ENCODE data around the gene PRRT1.
"Not testable (repeated sequence)": the region's sequence is repeated elsewhere in the genome, so short reads cannot be mapped to it uniquely, and the experiment has no call there.

Gene PRRT1

DNA sequence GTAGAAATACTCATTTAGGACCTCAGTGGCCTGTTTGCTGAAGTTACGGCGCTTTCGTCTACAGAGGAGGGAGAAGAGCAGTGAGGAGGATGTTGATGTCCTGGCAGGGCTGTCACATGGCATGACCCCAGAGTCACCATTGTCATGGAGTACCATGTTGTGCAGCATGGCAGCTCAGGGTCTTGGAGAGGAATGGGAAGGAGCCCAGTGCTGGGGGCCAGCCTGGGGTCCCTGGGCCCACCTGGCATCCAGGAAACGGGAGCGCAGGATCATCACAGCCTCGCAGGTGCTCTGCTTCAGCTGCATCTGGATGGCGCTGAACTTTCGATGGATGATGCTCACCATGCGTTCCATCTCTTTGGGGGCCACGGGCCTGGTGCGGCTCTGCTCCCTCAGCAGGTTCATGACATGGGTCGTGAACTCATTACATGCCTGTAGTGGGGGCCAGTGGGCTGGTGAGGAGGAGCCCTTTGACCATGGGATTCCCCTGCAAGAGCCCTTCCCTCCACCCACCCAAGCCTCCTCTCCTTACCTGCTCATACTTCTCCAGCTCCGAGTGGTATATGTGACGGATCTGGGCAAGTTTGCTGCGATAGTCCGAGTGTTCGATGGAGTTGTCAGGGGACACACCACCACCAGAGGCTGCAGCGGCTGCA lies 36.1 kb upstream of the PRRT1 start:
- DNase-seq: not testable (repeated sequence)

DNA sequence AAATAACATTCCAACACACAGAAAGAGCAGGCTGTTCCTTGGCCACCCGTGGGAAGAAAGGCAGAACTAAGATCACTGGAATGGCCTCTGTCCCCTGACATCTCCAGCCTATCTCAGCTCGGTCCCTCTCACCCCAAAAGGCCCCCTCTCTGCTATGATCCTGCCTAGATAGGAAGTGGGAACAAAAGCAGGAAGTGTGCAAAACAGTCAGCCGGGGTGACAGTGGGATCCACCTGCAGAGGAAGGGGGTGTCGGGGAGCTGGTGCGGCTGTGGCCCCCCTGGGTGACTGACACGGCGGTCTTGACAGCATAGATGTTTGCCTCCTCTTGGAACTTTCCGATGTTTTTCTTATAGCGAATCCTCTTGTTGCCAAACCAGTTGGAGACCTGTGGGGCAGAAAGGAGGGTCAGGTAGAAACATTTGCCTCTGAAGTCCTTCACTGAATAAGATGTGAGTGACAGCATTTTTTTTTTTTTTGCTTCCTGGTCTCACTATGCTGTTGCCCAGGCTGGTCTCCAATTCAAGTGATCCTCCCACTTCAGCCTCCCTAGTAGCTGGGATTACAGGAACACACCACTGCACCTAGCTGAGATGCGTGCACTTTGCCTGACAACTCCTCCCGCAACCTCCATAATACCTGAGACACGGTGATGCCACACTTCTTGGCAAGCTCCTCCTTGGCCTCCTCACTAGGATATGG lies 35.4 kb upstream of the PRRT1 start:
- no peak for DNase-seq

- not testable (repeated sequence) for DNase-seq
Measured at GRCh38 chr6:32186151-32186840, 34.6 kb upstream of the PRRT1 start.

DNA sequence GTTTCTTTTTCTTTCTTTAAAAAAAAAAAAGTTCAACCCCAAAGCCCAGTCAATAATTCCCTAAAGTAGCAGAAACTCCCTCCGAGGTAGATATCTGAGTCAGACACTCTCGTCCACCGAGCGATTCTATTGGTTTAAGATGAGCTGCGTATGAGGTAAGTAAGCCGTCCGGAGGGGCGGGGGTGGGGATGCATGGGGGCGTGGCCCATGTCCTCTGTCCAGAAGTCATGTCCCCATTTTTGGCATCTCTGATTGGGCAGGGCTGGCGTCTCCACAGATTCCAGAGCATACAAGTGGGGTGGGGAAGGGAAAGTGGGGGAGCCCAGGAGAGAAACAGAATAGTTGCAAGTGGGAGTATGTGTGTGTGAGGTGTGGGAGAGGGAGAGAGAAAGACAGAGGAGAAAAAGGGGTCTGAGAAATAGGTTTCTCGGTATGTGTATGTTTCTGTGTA lies 34.0 kb upstream of the PRRT1 start:
- DNase-seq: not testable (repeated sequence)

- DNase-seq: no peak
Measured at GRCh38 chr6:32184084-32184640, 32.4 kb upstream of the PRRT1 start, which contains the start of gene AGER. AGER (minus strand) TSS chr6:32184253; CDS start chr6:32184222, 31 bp downstream.

DNA sequence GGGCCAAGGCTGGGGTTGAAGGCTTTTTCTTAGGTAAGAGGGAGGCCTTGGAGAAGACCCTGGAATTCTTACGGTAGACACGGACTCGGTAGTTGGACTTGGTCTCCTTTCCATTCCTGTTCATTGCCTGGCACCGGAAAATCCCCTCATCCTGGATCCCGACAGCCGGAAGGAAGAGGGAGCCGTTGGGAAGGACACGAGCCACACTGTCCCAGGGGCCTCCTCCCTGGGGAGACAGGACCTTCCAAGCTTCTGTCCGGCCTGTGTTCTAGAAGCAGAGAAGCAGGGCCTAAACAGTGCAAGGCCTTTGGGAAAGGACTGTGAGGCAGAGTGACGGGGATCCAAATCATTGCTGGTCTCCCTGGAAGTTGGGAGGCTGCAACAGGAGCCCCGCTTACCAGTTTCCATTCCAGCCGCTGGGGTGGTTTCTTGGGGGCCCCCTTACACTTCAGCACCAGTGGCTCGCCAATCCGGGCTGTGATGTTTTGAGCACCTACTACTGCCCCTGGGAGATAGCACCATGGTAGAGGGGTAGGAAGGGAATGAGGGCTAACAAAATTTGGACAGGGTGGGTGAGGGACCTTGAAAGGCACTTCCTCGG lies 31.8 kb upstream of the PRRT1 start:
- no peak for DNase-seq

- DNase-seq: no peak
Measured at GRCh38 chr6:32183030-32183429, 31.3 kb upstream of the PRRT1 start.

GRCh38 chr6:32182555-32182981 lies 30.8 kb upstream of the PRRT1 start:
- DNase-seq: no peak

DNA sequence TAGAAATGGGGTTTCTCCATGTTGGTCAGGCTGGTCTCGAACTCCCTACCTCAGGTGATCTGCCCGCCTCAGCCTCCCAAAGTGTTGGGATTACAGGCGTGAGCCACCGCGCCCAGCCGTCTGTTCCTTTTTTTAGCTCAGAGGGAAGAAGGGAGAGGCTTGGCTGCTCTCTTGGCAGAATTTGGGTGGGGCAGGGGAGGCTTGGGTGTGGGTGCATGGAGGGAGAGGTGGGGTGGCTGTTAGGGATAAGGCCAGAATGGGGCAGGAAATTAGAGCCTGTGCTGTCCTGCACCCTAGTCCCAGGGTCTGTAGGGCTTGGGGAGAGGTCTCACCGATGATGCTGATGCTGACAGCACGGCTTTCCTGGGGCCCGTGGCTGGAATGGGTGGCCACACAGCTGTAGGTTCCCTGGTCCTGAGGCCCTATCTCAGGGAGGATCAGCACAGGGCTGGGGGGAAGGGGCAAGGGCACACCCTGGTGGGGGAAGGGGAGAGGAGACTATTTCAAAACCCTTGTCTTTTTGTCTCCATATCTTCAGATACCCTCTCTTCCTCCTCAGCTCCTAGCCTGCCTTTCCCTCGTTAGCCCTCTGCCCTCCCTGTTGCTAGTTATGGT lies 30.3 kb upstream of the PRRT1 start:
- no peak for DNase-seq

- no peak for DNase-seq
Measured at GRCh38 chr6:32181148-32181702, 29.5 kb upstream of the PRRT1 start.

DNA sequence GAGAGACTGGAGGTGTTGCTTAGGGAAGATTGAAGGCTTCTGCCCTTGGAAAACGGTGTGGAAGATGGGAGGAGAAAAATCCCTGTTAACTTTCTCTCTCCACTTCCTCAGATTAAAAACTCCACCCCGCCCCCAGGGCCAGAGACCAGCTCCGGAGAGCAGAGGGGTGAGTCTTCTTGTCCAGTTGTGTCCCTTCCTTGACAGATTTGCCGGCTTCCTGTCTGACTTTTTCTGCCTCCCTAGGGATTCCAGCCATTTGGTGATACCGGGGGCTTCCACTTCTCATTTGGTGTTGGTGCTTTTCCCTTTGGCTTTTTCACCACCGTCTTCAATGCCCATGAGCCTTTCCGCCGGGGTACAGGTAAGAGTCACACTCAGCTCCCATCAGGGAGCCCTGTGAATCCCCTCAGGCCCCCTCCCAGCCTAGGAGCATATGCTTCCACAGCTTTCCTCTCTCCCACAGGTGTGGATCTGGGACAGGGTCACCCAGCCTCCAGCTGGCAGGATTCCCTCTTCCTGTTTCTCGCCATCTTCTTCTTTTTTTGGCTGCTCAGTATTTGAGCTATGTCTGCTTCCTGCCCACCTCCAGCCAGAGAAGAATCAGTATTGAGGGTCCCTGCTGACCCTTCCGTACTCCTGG lies 28.1 kb upstream of the PRRT1 start:
- no peak for DNase-seq

- no peak for DNase-seq
Measured at GRCh38 chr6:32178547-32179440, 27.1 kb upstream of the PRRT1 start.

DNA sequence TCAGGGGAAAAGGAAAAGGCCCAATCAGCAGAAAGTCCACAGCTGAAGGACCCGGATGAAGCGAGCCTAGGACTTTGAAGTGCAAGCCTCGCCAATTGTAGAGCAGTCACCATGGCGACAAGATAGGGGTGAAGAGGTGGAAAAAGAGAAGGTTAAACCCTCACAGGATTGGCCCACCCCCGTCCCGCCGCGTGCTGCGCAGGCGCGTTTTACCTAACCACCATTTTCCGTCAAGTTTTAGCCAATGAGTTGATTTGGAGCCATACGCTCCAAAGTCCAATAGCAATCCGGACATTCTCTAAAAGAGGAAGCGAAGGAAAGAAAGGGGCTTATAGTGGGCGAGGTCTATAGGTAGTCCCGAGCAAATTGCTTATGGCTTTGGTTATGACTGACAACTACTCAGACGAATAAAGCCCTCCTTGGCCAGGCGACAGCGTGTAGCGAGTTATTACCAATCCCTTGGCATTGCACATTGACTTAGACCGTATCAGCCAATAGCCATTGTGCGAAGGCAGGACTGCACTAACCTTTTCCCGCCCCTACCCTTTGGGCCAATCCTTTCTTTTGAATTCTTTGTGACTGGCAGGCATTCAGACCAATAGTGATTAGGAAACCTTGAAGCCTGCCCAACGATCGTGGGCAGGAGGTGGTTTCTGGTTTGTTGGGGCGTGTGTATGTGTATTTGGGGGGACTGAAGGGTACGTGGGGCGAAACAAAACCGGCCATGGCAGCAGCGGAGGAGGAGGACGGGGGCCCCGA lies 26.2 kb upstream of the PRRT1 start, which contains the start of gene RNF5:
RNF5 (plus strand) TSS at position 618 of the 759 bp plus-strand sequence; CDS start at position 725, 107 bp downstream.
- DNase-seq: peak; percentile 98

DNA sequence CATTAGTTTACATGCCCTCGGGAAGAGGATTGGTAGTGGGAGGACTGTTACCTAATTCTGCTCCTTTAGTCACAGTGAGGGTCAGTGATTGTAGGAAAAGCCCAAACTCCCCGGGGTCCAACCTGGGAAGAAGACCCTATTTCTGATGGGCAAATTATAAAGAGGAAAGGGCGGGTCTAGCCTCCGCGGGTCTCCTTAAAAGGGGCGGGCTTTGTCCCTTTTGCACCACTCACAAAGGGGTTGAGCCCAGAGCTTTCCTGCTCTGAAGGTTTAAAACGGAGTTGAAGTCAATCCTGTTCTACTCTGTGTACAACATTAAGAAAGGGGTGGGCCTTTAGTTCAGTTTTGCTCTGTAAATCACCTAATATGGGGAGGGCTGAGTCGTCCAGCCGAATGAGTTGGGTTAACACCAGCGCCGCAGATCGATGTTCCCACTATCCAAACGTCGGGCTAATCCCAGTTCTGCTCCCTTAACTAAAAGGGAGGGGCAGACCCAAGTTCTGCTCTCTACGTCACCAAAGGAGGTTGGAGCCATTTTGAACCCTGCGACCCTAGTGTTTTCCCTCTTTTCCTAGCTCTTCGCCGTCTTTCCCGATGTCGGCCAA lies 25.5 kb upstream of the PRRT1 start:
- no peak for DNase-seq

GRCh38 chr6:32176476-32177182 lies 24.9 kb upstream of the PRRT1 start:
- no peak for DNase-seq

- DNase-seq: peak; percentile 84
Measured at GRCh38 chr6:32175711-32176475, 24.2 kb upstream of the PRRT1 start, which contains the start of gene AGPAT1. AGPAT1 (minus strand) TSS chr6:32176084; CDS start chr6:32171496, 4,588 bp downstream.

- no peak for DNase-seq
Measured at GRCh38 chr6:32175322-32175710, 23.6 kb upstream of the PRRT1 start.

DNA sequence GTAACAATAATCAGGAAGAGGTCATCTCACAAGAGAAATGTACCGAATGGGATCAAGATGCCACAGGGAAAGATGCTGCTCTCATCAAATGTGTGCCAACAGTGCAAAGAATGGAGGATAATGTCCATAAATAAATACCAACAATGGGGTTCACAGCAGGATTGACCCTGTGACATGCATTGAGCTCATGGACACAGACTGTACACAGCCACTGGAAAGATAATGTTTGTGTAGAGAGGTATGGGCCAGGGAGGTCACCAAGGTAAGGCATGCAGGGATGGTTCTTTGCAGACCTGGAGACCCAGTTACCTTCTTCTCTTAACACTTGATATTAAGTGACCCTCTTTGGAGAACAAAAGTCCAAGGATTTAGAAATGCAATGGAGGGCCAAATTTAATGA lies 22.7 kb upstream of the PRRT1 start:
- no peak for DNase-seq
